GM13977 (cell line): ENCODE measurements around the gene KCNH1.

Experiments
- DNase-seq: peaks from one replicate; pipeline ENCODE4 v3.0.0; 2012; ENCODE audit warnings: low spot score
- CTCF ChIP-seq: IDR thresholded peaks from 2 replicates; pipeline ENCODE4 v1.5.1; 2012; ENCODE audit warnings: mild to moderate bottlenecking, control low read depth; ENCODE audit not compliant: insufficient read depth; ENCODE audit errors: extremely low read depth, missing control alignments
- in situ Hi-C: fragments of 300-500 bp; cut with MboI; formaldehyde crosslinking; loops from one replicate; pipeline ENCODE4 v1.12.0; 2022; ENCODE audit warnings: low sequenced_read_pairs, low pct_unique_long_range_greater_than_20kb, mixed read lengths, inconsistent platforms; ENCODE audit not compliant: unreplicated experiment

KCNH1 gene

DNA sequence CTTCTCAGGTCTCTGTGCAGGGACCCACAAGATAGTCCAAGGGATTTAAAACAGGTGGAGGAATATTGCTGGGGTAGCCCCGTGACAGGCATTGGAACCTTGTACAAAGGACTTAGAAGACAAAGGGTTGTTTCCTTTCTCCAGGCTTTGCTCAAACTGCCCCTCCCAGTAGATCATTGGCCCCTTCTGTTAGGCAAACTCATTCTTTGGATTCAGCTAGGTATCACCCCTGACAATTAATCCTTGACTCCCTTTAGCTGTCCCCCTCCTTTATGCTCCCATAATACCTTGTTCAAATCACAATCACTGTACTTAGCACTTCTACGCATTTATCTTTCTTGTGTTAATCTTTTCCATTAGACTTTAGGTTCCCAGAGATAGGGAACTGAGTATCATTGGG, 360.5 kb downstream of the KCNH1 start:
- TF ChIP-seq CTCF: no peak
- in situ Hi-C loops: no loop called here
- no peak for DNase-seq

DNA sequence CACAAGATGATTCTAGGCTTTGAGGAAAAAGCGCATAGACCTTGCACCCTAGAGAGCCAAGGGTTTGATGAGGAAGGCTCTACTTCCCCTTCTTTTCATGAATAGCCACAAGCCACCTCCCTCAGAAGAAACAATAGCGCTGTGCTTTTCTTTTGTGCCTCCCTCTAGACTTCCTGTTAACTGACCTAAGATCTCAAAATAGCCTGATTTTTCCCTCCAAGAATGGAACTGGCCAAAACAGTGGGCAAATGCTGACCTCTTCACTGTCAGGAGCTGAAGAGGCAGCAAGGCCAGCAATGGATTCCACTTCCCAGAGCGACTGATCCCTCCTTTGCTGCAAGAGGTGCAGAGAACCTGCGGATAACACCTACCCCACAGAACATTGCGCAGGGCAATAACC, 362.8 kb downstream of the KCNH1 start:
- in situ Hi-C loops: no loop called here
- no peak for TF ChIP-seq CTCF

DNA sequence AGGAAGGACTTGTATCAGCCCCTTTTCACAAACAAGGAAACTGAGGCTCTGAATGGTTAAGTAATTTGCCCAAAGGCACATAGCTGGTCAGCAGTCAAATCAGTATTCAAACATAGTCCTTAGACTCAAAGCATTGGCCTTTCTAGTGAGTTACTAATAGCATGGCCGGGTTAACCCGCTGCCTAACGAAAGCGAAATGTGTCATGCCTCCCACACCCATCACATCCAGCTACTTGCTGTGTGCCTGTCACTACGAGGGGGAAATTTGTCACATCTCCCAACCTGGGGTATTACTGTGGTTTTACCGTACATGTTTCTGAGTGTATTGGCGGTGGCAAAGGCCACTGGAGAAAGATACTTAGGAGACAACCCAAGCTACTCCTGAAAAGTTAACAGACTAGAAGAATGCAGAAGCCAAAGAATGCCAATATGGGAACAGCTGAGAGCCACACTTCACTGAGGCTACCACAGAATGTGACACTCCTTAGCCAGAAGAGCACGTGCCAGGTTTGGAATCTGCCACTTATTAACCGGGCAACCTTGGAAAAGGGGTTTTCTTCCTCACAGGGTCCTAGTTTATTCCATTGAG, 363.5 kb downstream of the KCNH1 start:
- no peak for DNase-seq
- in situ Hi-C loops: no loop called here
- no peak for TF ChIP-seq CTCF

More for the DNA sequence above, 362.8 kb downstream of the KCNH1 start:
- DNase-seq: no peak

DNA sequence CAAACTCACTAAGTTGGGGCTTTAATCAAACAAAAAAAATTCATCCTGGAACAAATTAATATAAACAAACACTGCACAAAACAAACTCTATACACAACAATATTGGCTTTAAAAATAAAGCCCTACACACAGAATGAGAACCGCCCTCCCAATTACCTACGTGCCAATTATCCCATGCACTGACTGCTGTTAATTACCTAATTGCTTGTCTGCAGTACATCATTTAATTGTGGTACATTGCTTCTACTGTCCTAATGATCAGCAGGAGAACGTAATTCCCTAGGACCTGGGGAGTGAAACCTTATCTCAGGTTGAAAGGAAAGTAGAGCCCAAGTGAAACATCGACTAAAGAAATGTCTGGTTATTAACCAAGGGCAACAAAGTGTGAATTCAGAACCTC, 364.5 kb downstream of the KCNH1 start:
- in situ Hi-C loops: no loop called here
- DNase-seq: no peak
- TF ChIP-seq CTCF: no peak

DNA sequence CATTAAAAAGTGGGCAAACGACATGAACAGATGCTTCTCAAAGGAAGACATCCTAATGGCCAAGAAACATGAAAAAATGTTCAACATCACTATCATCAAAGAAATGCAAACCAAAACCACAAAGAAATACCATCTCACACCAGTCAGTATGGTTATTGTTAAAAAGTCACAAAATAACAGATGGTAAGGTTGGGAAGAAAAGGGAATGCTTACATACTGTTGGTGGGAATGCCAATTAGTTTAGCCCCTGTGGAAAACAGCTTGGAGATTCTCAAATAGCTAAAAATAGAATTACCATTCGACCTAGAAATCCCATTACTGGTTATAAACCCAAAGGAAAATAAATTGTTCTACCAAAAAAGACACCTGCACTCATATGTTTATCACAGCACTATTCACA, 369.4 kb downstream of the KCNH1 start:
- no peak for TF ChIP-seq CTCF

GRCh38 chr1:210758761-210759160, 375.2 kb downstream of the KCNH1 start:
- in situ Hi-C loops: no loop called here
- DNase-seq: no peak

More for the DNA sequence above, 369.4 kb downstream of the KCNH1 start:
- no peak for DNase-seq
- in situ Hi-C loops: no loop called here

More at GRCh38 chr1:210758761-210759160, 375.2 kb downstream of the KCNH1 start:
- TF ChIP-seq CTCF: no peak
